GM20431 (cell line): ENCODE data around the gene PSMD1.
"Not testable (repeated sequence)": the region's sequence is repeated elsewhere in the genome, so short reads cannot be mapped to it uniquely, and the experiment has no call there.

Experiments used
- in situ Hi-C: fragments of 300-500 bp; cut with MseI, MboI; formaldehyde crosslinking; loops from one replicate; pipeline ENCODE4 v1.15.0; 2020; ENCODE audit warnings: low sequenced_read_pairs; ENCODE audit not compliant: unreplicated experiment

Gene PSMD1

GRCh38 chr2:231196592-231196991, 139.9 kb downstream of the PSMD1 start:
- in situ Hi-C loops: no loop called here

- in situ Hi-C loops: not testable (repeated sequence)
Measured at GRCh38 chr2:231197196-231197595, 140.5 kb downstream of the PSMD1 start.

GRCh38 chr2:231197706-231198290, 141.1 kb downstream of the PSMD1 start:
- in situ Hi-C loops: no loop called here

GRCh38 chr2:231198291-231199173, 141.9 kb downstream of the PSMD1 start, which contains the start of gene ARMC9:
TSS of gene ARMC9 (plus strand) at chr2:231198631. CDS start at chr2:231206239, 7,608 bp downstream.
- in situ Hi-C loops: no loop called here

GRCh38 chr2:231199219-231199618, 142.6 kb downstream of the PSMD1 start:
- in situ Hi-C loops: no loop called here

- in situ Hi-C loops: no loop called here
Measured at GRCh38 chr2:231200805-231201474, 144.3 kb downstream of the PSMD1 start.

GRCh38 chr2:231201475-231201814, 144.8 kb downstream of the PSMD1 start:
- in situ Hi-C loops: no loop called here

GRCh38 chr2:231203087-231203486, 146.4 kb downstream of the PSMD1 start:
- in situ Hi-C loops: no loop called here

- in situ Hi-C loops: no loop called here
Measured at GRCh38 chr2:231204146-231204545, 147.5 kb downstream of the PSMD1 start.

- in situ Hi-C loops: no loop called here
Measured at GRCh38 chr2:231204581-231204980, 147.9 kb downstream of the PSMD1 start.

GRCh38 chr2:231207734-231208133, 151.1 kb downstream of the PSMD1 start:
- in situ Hi-C loops: no loop called here

- in situ Hi-C loops: no loop called here
Measured at GRCh38 chr2:231210782-231211181, 154.1 kb downstream of the PSMD1 start.

GRCh38 chr2:231211486-231211885, 154.8 kb downstream of the PSMD1 start:
- in situ Hi-C loops: no loop called here

- in situ Hi-C loops: no loop called here
Measured at GRCh38 chr2:231212329-231212845, 155.7 kb downstream of the PSMD1 start.

- in situ Hi-C loops: no loop called here
Measured at GRCh38 chr2:231213931-231214642, 157.4 kb downstream of the PSMD1 start.

- in situ Hi-C loops: no loop called here
Measured at GRCh38 chr2:231218366-231218765, 161.7 kb downstream of the PSMD1 start.

GRCh38 chr2:231219289-231219688, 162.6 kb downstream of the PSMD1 start:
- in situ Hi-C loops: no loop called here

- in situ Hi-C loops: no loop called here
Measured at GRCh38 chr2:231221761-231222160, 165.1 kb downstream of the PSMD1 start.
